Natural killer cell treated with Interleukin-12 subunit alpha and Interleukin-12 subunit beta and Interleukin-15 and Interleukin-18, amount 100 ng/mL, for 72 hours (primary cell): ENCODE data around the gene EFS. TPM values are rescaled to one million over a fixed set of nuclear protein-coding genes. Genes with fewer than 3 reads are reported as not detected.

Experiments
- ATAC-seq, 2 donors: fragments of 150-1000 bp; cut with Tn5 transposase in 1 of 2; sonication (Bioruptor Pico), chemical (Tn5 transposase) in 1 of 2; 2 replicates each; pipeline ENCODE4 v1.10.0; 2021
- DNase-seq: peaks from one replicate; pipeline ENCODE4 v3.0.0; 2022; ENCODE audit warnings: low spot score
- H3K27ac Mint-ChIP-seq, 2 donors: 1 replicate in 1 of 2; 2 replicates in 1 of 2; pipeline ENCODE4 v1.8.0; 2022; ENCODE audit warnings: mixed read lengths in 2 of 2, mild to moderate bottlenecking in 1 of 2, moderate library complexity in 1 of 2
- H3K27me3 Mint-ChIP-seq, 2 donors: 1 replicate in 1 of 2; 2 replicates in 1 of 2; pipeline ENCODE4 v1.8.0; 2022; ENCODE audit warnings: mixed read lengths in 2 of 2
- H3K36me3 Mint-ChIP-seq: one replicate; pipeline ENCODE4 v1.8.0; 2022; ENCODE audit warnings: mixed read lengths
- H3K4me1 Mint-ChIP-seq, 2 donors: 1 replicate in 1 of 2; 2 replicates in 1 of 2; pipeline ENCODE4 v1.8.0; 2022; ENCODE audit warnings: low read depth in 2 of 2, mixed read lengths in 2 of 2, mild to moderate bottlenecking in 1 of 2
- H3K4me3 Mint-ChIP-seq: one replicate; pipeline ENCODE4 v1.8.0; 2022; ENCODE audit warnings: mixed read lengths
- H3K9me3 Mint-ChIP-seq: 2 replicates; pipeline ENCODE4 v1.8.0; 2022; ENCODE audit warnings: mixed read lengths
- total RNA-seq, 2 donors: library from RNA; stranded (reverse); gene quantifications; one replicate each; pipeline ENCODE4 v1.2.3, GENCODE V29; 2022

Gene EFS, protein sequence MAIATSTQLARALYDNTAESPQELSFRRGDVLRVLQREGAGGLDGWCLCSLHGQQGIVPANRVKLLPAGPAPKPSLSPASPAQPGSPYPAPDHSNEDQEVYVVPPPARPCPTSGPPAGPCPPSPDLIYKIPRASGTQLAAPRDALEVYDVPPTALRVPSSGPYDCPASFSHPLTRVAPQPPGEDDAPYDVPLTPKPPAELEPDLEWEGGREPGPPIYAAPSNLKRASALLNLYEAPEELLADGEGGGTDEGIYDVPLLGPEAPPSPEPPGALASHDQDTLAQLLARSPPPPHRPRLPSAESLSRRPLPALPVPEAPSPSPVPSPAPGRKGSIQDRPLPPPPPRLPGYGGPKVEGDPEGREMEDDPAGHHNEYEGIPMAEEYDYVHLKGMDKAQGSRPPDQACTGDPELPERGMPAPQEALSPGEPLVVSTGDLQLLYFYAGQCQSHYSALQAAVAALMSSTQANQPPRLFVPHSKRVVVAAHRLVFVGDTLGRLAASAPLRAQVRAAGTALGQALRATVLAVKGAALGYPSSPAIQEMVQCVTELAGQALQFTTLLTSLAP
- not detected for total RNA-seq

DNA sequence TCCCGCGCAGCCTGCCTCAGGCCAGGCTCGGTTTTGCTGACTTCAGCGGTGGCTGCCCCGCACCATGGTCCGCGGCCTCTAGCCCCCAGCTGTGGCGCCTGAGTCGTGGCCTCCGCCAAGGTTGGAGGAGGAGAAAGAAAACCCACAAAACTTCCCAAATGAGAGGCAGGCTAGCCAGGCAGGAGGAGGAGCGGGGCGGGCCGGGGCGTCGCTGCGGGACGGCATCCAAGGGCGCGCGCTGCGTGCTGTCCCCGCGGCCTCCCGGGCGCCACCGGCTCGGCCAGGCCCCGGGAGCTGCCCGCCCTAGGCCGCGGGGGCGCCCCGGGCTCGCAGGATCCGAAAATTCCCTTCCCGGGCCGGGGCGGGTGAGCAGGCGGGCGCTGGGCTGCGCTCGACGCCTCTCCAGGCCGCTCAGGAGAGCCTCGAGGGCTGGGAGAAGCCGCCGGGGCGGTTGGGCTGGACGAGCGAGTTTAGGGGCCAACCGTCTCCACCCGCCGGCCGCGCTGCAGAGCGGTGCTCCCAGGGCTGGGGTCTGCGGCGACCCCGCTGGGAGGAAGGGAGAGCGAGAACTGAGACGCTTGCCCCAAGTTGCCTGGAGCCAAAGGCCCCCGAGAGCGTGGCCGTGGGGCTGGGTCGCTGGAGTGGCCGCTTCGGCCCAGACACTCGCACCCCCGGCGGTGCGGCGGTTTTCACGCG is at the start of gene EFS:
TSS of gene EFS (minus strand) at position 137 of the 696 bp plus-strand sequence. CDS start 147 bp downstream, outside the sequence.
- no peak for DNase-seq
- H3K9me3 Mint-ChIP-seq, result no peaks in the 10 kb centered on the region
- no peaks in the 10 kb centered on the region for H3K36me3 Mint-ChIP-seq
- H3K27ac Mint-ChIP-seq, result no peak within 1 kb of the TSS
- no peak for ATAC-seq
- no peaks in the 10 kb centered on the region for H3K4me1 Mint-ChIP-seq
- H3K27me3 Mint-ChIP-seq, result peaks cover 44 to 50% of the 10 kb centered on the region in 2 donors
- no peak within 1 kb of the TSS for H3K4me3 Mint-ChIP-seq

GRCh38 chr14:23414254-23414653 is 49.3 kb upstream of the EFS start:
- Mint-ChIP-seq H3K4me1 (no peaks in the 10 kb centered on the region), H3K36me3 (no peaks in the 10 kb centered on the region), H3K27me3 (peaks cover 3 to 10% of the 10 kb centered on the region in 2 donors), H3K27ac (no peak overlapping the region), H3K4me3 (no peak overlapping the region), H3K9me3 (no peaks in the 10 kb centered on the region)
- no peak for DNase-seq
- no peak for ATAC-seq

DNA sequence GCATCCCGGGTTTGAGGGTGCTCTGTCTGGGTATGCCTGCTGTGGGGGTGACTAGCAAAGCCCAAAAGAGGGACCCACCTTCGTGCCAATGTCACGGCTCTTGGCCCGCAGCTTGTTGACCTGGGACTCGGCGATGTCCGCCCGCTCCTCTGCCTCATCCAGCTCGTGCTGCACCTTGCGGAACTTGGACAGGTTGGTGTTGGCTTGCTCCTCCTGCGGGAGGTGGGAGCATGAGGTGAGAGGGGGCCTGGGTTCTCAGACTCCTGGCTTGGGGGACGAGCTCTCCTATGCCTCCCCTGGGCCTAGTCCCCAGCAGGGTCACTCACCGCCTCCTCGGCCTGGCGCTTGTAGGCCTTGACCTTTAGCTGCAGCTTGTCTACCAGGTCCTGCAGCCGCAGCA is 48.7 kb upstream of the EFS start:
- DNase-seq (no peak), ATAC-seq (no peak)
- Mint-ChIP-seq H3K27me3 (peaks cover 7 to 10% of the 10 kb centered on the region in 2 donors), H3K27ac (no peak overlapping the region), H3K36me3 (no peaks in the 10 kb centered on the region), H3K4me3 (no peak overlapping the region), H3K4me1 (no peaks in the 10 kb centered on the region), H3K9me3 (no peaks in the 10 kb centered on the region)

- DNase-seq, result no peak
- H3K27ac Mint-ChIP-seq, result no peak overlapping the region
- no peak for ATAC-seq
- no peak overlapping the region for H3K4me3 Mint-ChIP-seq
- no peaks in the 10 kb centered on the region for H3K4me1 Mint-ChIP-seq
- no peaks in the 10 kb centered on the region for H3K36me3 Mint-ChIP-seq
- H3K9me3 Mint-ChIP-seq, result no peaks in the 10 kb centered on the region
- peaks cover 9 to 17% of the 10 kb centered on the region in 2 donors for H3K27me3 Mint-ChIP-seq
Measured at GRCh38 chr14:23411563-23412525, 46.9 kb upstream of the EFS start.

- Mint-ChIP-seq H3K9me3 (no peaks in the 10 kb centered on the region), H3K27me3 (peaks cover 9 to 17% of the 10 kb centered on the region in 2 donors), H3K36me3 (no peaks in the 10 kb centered on the region), H3K4me1 (no peaks in the 10 kb centered on the region), H3K4me3 (no peak overlapping the region), H3K27ac (no peak overlapping the region)
- DNase-seq (no peak), ATAC-seq (no peak)
Measured at GRCh38 chr14:23409966-23410635, 45.1 kb upstream of the EFS start.

DNA sequence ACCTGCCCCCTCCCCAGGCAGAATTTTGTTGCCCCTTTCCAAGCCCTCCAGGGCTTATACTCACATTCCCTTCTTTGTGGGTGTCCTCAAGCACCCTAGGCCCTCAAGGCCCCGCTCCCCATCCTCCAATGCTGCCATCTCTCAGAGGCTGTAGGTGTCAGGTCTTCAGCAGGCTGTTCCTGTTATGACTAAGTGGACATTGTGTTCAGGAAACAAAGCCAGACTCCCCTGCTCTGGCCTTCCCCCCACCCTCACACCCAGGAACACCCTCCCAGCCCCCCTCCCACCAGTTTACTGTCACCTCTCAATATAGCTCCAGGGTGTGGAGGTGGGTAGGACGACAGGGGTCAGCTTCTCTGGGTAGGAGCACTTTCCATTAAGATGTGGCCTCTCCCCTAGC is 44.5 kb upstream of the EFS start:
- no peaks in the 10 kb centered on the region for H3K4me1 Mint-ChIP-seq
- no peaks in the 10 kb centered on the region for H3K36me3 Mint-ChIP-seq
- DNase-seq, result no peak
- peaks cover 11 to 17% of the 10 kb centered on the region in 2 donors for H3K27me3 Mint-ChIP-seq
- no peak overlapping the region for H3K27ac Mint-ChIP-seq
- ATAC-seq, result no peak
- no peak overlapping the region for H3K4me3 Mint-ChIP-seq
- no peaks in the 10 kb centered on the region for H3K9me3 Mint-ChIP-seq

GRCh38 chr14:23408307-23408630 is 43.3 kb upstream of the EFS start:
- Mint-ChIP-seq H3K4me3 (no peak overlapping the region), H3K27me3 (peaks cover 15 to 17% of the 10 kb centered on the region in 2 donors), H3K27ac (no peak overlapping the region), H3K4me1 (no peaks in the 10 kb centered on the region), H3K9me3 (no peaks in the 10 kb centered on the region), H3K36me3 (no peaks in the 10 kb centered on the region)
- DNase-seq (no peak), ATAC-seq (no peak)

DNA sequence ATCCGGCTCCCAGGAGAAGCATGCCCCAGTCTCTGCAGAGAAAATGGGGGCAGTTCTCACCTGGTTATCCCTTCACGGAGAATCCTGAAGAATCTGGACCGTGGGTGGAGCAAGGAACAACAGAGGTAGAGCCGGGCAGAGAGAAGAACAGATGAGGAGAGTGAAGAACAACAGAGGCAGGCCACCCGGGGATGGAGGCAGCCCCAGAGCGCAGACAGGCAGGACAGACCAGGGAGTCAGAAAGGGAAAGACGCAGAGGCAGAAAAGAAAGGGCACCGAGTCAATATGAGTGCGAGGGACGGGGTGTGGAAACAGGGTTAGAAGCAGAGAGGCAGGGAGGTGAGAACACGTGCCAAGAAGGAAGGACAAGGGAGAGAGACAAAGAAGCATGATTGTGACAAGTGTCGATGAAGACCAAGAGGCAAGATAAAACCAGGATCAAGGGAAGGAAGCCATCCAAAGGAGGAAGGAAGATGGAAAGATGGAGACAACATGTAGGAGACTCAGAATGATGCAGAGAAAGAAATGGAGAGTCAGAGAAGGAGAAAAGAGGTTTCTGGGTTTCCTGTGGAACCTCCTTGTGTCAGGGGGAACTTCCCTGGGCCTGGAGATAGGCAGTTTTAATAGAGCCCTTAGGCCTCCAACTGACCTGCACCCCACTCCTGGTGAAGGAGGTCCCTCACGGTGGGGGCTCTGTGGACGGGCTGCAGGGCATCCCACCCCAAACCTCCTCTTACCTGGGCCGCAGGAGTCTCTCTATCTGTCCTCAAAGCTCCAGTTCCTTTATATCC is 42.7 kb upstream of the EFS start, which contains the start of gene MYH6:
TSS of gene MYH6 (minus strand) at position 758 of the 791 bp plus-strand sequence. CDS start 1,050 bp downstream, outside the sequence.
- no peak for DNase-seq
- H3K4me3 Mint-ChIP-seq, result no peak within 1 kb of the TSS
- H3K4me1 Mint-ChIP-seq, result no peaks in the 10 kb centered on the region
- no peak for ATAC-seq
- no peaks in the 10 kb centered on the region for H3K36me3 Mint-ChIP-seq
- no peak within 1 kb of the TSS for H3K27ac Mint-ChIP-seq
- H3K27me3 Mint-ChIP-seq, result peaks cover 17% of the 10 kb centered on the region in 2 donors
- H3K9me3 Mint-ChIP-seq, result no peaks in the 10 kb centered on the region

GRCh38 chr14:23406725-23407355 is 41.9 kb upstream of the EFS start:
- H3K27ac Mint-ChIP-seq, result no peak overlapping the region
- no peak overlapping the region for H3K4me3 Mint-ChIP-seq
- DNase-seq, result no peak
- H3K36me3 Mint-ChIP-seq, result no peaks in the 10 kb centered on the region
- no peaks in the 10 kb centered on the region for H3K9me3 Mint-ChIP-seq
- ATAC-seq, result no peak
- peaks cover 17% of the 10 kb centered on the region in 2 donors for H3K27me3 Mint-ChIP-seq
- no peaks in the 10 kb centered on the region for H3K4me1 Mint-ChIP-seq

DNA sequence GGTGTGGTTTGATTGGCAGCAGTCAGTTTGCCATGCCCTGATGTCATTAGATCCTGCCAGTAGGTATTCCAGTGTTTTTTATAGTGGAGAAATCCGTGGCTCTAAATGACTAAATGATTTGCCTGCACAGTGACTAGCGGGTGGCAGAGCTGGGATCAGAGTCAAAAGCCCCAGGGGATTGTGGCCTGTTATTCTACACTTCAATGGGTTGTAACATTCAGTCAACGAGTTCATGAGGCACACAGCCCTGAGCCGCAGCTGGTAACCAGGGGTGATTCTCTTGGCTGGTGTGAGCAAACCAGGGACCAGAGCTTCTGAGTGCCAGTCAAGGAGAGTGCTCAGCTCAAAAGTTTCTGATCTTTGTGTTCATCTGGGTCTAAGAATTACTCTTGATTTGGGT is 41.3 kb upstream of the EFS start:
- Mint-ChIP-seq H3K27ac (no peak overlapping the region), H3K36me3 (no peaks in the 10 kb centered on the region), H3K4me1 (no peaks in the 10 kb centered on the region), H3K27me3 (peaks cover 17% of the 10 kb centered on the region in 2 donors), H3K9me3 (no peaks in the 10 kb centered on the region), H3K4me3 (no peak overlapping the region)
- ATAC-seq, result no peak
- DNase-seq, result no peak

- H3K36me3 Mint-ChIP-seq, result no peaks in the 10 kb centered on the region
- DNase-seq (no peak), ATAC-seq (no peak)
- no peaks in the 10 kb centered on the region for H3K4me1 Mint-ChIP-seq
- no peaks in the 10 kb centered on the region for H3K9me3 Mint-ChIP-seq
- H3K27me3 Mint-ChIP-seq, result peaks cover 11 to 14% of the 10 kb centered on the region in 2 donors
- no peak overlapping the region for H3K27ac Mint-ChIP-seq
- H3K4me3 Mint-ChIP-seq, result no peak overlapping the region
Measured at GRCh38 chr14:23405516-23406025, 40.6 kb upstream of the EFS start.

- Mint-ChIP-seq H3K9me3 (no peaks in the 10 kb centered on the region), H3K27me3 (peaks cover 8 to 14% of the 10 kb centered on the region in 2 donors), H3K4me1 (no peaks in the 10 kb centered on the region), H3K36me3 (no peaks in the 10 kb centered on the region), H3K4me3 (no peak overlapping the region), H3K27ac (no peak overlapping the region)
- ATAC-seq (no peak), DNase-seq (no peak)
Measured at GRCh38 chr14:23405096-23405495, 40.1 kb upstream of the EFS start.
